HFF-Myc (cell line): ENCODE data around the gene CCDC9B.

Experiments used
- DNase-seq: peaks from one replicate; pipeline ENCODE4 v3.0.0-alpha.2; 2011; ENCODE audit warnings: low read depth; ENCODE audit errors: extremely low read depth
- H3K4me3 ChIP-seq: replicated peaks from 2 replicates; pipeline ENCODE4 v1.5.1; 2011; ENCODE audit warnings: low read depth, mild to moderate bottlenecking, control low read depth, low read length
- TF ChIP-seq, protein P1 (sequence below): IDR thresholded peaks from 2 replicates; pipeline ENCODE4 v1.5.1; 2012; ENCODE audit warnings: mild to moderate bottlenecking, low read depth, low read length, control low read depth; ENCODE audit errors: missing control alignments

The CCDC9B gene

DNA sequence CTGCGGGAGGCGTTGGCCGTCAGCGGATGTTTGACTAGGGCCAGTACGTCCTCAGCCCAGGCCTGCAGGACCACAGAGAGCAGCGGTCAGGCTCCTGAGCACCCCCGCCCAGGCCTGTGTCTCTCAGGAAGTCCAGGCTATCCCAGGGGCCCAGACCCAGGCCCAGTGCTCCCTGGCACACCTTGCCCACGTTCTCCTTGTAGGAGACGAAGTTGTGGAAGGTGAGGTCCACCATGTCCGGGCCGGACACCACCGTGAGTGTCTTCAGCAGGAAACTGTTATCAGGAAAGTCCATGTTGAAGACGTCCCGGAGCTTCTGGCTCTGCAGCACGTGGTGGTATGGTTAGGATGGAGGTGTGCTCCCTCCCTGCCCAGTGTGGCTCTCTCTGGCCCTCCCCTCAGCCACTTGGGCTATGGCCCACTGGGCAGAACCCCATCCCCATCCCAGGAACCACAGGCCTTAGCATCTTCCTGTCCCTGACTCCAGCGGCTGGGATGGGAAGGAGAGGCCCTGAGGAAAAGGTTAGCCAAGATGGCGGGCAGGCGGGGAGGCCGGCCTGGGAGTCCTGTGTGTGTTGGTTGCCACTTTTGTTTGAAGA lies 38.4 kb downstream of the CCDC9B start:
- TF ChIP-seq, protein P1, sequence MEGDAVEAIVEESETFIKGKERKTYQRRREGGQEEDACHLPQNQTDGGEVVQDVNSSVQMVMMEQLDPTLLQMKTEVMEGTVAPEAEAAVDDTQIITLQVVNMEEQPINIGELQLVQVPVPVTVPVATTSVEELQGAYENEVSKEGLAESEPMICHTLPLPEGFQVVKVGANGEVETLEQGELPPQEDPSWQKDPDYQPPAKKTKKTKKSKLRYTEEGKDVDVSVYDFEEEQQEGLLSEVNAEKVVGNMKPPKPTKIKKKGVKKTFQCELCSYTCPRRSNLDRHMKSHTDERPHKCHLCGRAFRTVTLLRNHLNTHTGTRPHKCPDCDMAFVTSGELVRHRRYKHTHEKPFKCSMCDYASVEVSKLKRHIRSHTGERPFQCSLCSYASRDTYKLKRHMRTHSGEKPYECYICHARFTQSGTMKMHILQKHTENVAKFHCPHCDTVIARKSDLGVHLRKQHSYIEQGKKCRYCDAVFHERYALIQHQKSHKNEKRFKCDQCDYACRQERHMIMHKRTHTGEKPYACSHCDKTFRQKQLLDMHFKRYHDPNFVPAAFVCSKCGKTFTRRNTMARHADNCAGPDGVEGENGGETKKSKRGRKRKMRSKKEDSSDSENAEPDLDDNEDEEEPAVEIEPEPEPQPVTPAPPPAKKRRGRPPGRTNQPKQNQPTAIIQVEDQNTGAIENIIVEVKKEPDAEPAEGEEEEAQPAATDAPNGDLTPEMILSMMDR = no peak
- H3K4me3 ChIP-seq = no peak overlapping the region
- DNase-seq = no peak

DNA sequence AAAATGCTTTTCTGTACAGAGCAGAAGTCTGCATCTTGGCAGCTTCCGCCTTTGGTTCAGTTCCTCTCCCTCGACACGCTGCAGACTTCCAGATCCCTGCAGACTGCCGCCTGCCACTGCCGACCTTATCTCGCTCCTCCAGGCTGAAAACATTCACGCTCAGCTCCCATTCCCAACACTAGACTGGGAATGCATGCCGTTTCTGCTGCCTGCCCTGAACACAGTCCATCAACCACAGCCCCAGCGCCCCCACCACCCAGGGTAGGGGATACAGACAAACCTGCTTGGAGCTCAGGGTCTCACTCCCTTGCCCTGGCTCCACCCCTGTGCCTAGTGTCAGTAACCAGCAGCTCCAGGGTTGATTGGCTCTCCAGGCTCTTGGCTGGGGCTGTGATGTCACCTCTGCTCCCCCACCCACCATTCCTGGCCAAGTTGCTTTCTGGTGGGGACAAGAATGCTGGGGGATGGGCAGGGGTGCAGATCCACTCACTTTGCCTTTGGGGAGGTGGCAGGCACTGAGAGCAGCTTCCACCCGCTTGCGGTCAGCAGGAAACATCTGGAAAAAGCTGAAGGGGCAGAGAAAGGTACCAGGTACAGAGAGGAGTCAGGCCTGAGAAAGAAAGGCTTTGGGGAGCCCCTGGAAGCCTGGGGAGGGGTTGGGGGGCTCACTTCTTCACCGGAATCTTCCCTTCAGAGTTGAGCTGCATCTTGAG lies 39.1 kb downstream of the CCDC9B start:
- no peak overlapping the region for H3K4me3 ChIP-seq
- TF ChIP-seq, protein P1 = no peak
- DNase-seq = no peak

DNA sequence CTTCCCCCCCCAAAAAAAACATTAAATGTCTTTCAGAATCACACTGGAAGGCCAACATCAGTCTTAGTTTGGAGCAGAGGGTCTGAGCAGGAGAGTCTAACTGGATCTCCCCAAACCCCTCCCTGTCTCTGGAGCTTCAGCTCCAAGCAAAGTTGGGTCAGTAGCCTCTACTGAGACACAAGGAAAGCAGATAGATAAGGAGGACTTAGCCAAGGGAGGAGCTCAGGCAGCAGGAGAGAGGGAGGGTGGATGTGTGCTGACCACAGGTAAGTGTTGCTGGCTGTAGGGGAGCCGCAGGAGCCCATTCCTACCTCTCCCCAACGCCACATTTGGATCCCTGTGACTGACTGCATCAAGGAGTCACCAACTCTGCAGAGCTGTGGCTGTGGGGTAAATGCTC lies 40.0 kb downstream of the CCDC9B start:
- no peak for DNase-seq
- TF ChIP-seq, protein P1 = no peak
- no peak overlapping the region for H3K4me3 ChIP-seq

DNA sequence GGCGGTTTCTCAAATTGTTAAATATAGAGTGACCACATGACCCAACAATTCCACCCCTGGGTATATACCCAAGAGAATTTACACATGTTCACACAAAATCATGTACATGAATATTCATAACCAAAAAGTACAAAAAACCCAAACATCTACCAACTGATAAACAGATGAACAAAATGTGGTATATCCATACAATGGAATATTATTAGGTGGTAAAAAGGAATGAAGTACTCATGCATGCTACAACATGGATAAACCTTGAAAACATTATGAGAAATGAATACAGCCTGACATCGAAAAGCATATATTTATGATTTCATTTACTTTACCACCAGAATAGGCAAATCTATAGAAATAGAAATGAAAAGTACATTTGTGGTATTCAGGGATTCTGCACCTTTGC lies 40.4 kb downstream of the CCDC9B start:
- TF ChIP-seq, protein P1 = no peak
- no peak overlapping the region for H3K4me3 ChIP-seq
- no peak for DNase-seq

DNA sequence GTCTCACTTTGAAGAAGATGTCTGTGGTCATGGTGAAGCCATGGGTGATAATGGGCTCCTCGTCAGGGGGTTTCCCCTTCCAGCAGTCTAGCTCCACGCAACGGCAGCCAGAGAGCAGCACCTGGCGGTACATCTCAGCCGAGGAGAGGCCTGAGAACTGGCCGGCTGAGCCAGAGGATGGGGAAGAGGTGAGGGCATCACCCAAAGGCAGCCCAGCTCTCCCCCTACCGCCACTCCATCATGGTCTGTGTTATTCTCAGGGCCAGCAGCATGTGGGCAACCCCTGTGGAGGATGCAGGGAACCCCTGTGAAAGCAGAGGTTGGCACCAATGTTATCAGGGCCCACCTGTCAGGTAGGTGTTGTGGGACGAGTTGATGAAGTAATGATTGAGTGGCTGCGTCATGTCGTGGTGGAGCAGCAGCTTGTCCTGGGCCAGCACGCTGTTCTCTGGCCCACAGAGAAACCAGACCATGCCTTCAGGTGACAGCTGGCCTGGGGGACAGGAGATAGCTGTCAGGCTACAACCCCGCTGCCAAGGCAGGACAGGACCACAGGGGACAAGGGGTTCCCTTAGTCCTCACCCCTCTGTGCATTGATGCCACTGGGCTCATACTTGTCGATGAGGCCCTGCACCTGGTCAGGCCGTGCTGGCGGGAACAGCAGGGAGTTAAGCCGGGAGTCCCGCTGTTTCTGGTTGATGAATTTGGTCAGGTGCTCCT lies 42.4 kb downstream of the CCDC9B start:
- TF ChIP-seq, protein P1 = no peak
- DNase-seq = no peak

DNA sequence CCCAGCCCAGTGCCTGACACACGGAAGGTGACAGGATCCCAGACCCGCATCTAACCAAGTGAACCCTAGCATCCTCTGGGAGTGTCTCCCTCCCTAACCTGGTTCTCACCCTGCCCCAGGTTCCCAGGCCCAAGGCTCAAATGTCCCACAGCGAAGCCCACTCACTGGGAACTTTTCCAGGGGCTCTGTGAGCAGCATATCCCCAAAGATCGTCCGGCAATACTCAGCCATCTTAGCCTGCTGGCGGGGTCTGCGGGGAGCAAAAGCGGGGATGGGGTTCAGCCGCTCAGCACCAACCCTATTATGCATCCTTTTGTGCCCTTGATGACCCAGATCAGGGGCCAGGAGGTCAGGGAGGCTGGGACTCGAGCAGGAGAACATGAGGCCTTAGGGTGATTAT lies 43.4 kb downstream of the CCDC9B start:
- no peak overlapping the region for H3K4me3 ChIP-seq
- TF ChIP-seq, protein P1 = no peak
- no peak for DNase-seq

More for the DNA sequence above, 42.4 kb downstream of the CCDC9B start:
- no peak overlapping the region for H3K4me3 ChIP-seq
